GM12878 (cell line): Measurements from ENCODE around the gene DUS3L. TPM values are rescaled to one million over a fixed set of nuclear protein-coding genes. Genes with fewer than 3 reads are reported as not detected.

Experiments used
- ATAC-seq: fragments of 200-7000 bp; cut with Tn5 transposase; 3 replicates; pipeline ENCODE4 v1.9.1; 2020; ENCODE audit warnings: mild to moderate bottlenecking, moderate library complexity
- BruUV-seq: library from RNA; stranded (reverse); fragments of 400-500 nt; replicated peaks from 2 replicates; lab custom pipeline; 2021; lab: Mats Ljungman, UMichigan
- CTCF ChIA-PET: fragments of 300-600 bp; sonication (Branson Sonifier 250); formaldehyde crosslinking; extraction: SDS; loops from one replicate; lab custom pipeline; 2021; ENCODE audit warnings: inconsistent platforms; lab: Yijun Ruan, JAX
- POLR2A ChIA-PET: fragments of 350-600 bp; formaldehyde crosslinking; extraction: SDS; loops from one replicate; lab custom pipeline; 2021; ENCODE audit warnings: inconsistent platforms; lab: Charles Lee
- RAD21 ChIA-PET: fragments of 300-600 bp; sonication (Branson Sonifier 250); formaldehyde crosslinking; loops from one replicate; lab custom pipeline; 2023; ENCODE audit warnings: antibody characterized with exemption; ENCODE audit not compliant: unreplicated experiment; lab: Charles Lee
- SMC1A ChIA-PET: fragments of 300-600 bp; sonication (Branson Sonifier 250); formaldehyde crosslinking; loops from one replicate; lab custom pipeline; 2023; ENCODE audit not compliant: unreplicated experiment, uncharacterized antibody; lab: Charles Lee
- DNase-seq: peaks from one replicate; pipeline ENCODE4 v3.0.0-alpha.2; 2011; ENCODE audit warnings: low read depth, low spot score
- FAIRE-seq: peaks from 3 replicates; lab custom pipeline; 2011; peaks lifted over from hg19 to GRCh38; lab: Jason Lieb, UNC
- H2AFZ ChIP-seq: 2 replicates; pipeline ENCODE4 v1.6.0; 2011; ENCODE audit warnings: low read depth, low read length, control low read depth; ENCODE audit not compliant: control insufficient read depth
- H3K27ac ChIP-seq: 2 replicates; pipeline ENCODE4 v1.5.1; 2011; ENCODE audit warnings: control low read depth; ENCODE audit not compliant: control insufficient read depth, insufficient read depth
- H3K27me3 ChIP-seq, 2 experiments: replicated peaks in 1 of 2; 2 replicates each; pipeline versions ENCODE4 v1.6.0 to v1.6.1; 2011; ENCODE audit warnings: low read length in 1 of 2; ENCODE audit not compliant: control insufficient read depth in 2 of 2, insufficient read depth in 2 of 2
- H3K36me3 ChIP-seq, 2 experiments: 2 replicates each; pipeline ENCODE4 v1.5.1; 2011; ENCODE audit warnings: low read length in 1 of 2; ENCODE audit not compliant: control insufficient read depth in 2 of 2, insufficient read depth in 2 of 2
- H3K4me1 ChIP-seq: 2 replicates; pipeline ENCODE4 v1.6.1; 2011; ENCODE audit warnings: mild to moderate bottlenecking, low read length, moderate library complexity, mixed read lengths; ENCODE audit not compliant: control insufficient read depth, insufficient read depth
- H3K4me2 ChIP-seq: 2 replicates; pipeline ENCODE4 v1.6.0; 2011; ENCODE audit warnings: control low read depth; ENCODE audit not compliant: control insufficient read depth, insufficient read depth
- H3K4me3 ChIP-seq: fragments of 200-600 bp; sonication (generic); 2 replicates; pipeline ENCODE4 v1.5.1; 2016
- H3K79me2 ChIP-seq: 2 replicates; pipeline ENCODE4 v1.6.0; 2011; ENCODE audit warnings: low read length; ENCODE audit not compliant: control insufficient read depth, insufficient read depth
- H3K9ac ChIP-seq: 2 replicates; pipeline ENCODE4 v1.8.0; 2011; ENCODE audit warnings: low read length, control low read depth, mixed read lengths; ENCODE audit not compliant: control insufficient read depth, insufficient read depth
- H3K9me3 ChIP-seq: replicated peaks from 3 replicates; pipeline ENCODE4 v1.5.1; 2011; ENCODE audit warnings: mild to moderate bottlenecking, low read length; ENCODE audit not compliant: control insufficient read depth, insufficient read depth
- H4K20me1 ChIP-seq: 2 replicates; pipeline ENCODE4 v1.6.0; 2011; ENCODE audit not compliant: control insufficient read depth, insufficient read depth
- BMI1 ChIP-seq: fragments of 450-650 bp; IDR thresholded peaks from 2 replicates; pipeline ENCODE4 v1.6.1; 2016; ENCODE audit warnings: mild to moderate bottlenecking, moderate library complexity, borderline replicate concordance
- CREB1 ChIP-seq: IDR thresholded peaks from 2 replicates; pipeline ENCODE4 v1.6.1; 2012; ENCODE audit warnings: low read depth, mild to moderate bottlenecking, inconsistent platforms
- DPF2 ChIP-seq: fragments of 450-650 bp; IDR thresholded peaks from 2 replicates; pipeline ENCODE4 v1.6.1; 2017; ENCODE audit warnings: mild to moderate bottlenecking
- IKZF2 ChIP-seq, 2 experiments: fragments of 450-650 bp; IDR thresholded peaks; 2 replicates each; pipeline ENCODE4 v1.6.1; 2017; ENCODE audit warnings: mild to moderate bottlenecking in 2 of 2, moderate library complexity in 2 of 2
- JUNB ChIP-seq: IDR thresholded peaks from 2 replicates; pipeline ENCODE4 v1.6.1; 2016; ENCODE audit warnings: antibody characterized with exemption, mild to moderate bottlenecking
- KAT2A ChIP-seq: conservative IDR thresholded peaks from 2 replicates; pipeline ENCODE4 v1.6.1; 2011; ENCODE audit warnings: low read depth, low read length; ENCODE audit not compliant: control insufficient read depth
- NFIC ChIP-seq: IDR thresholded peaks from 2 replicates; pipeline ENCODE4 v1.6.1; 2012; ENCODE audit warnings: low read depth, mild to moderate bottlenecking, inconsistent platforms, low read length, moderate library complexity
- NFXL1 ChIP-seq: fragments of 450-650 bp; IDR thresholded peaks from 2 replicates; pipeline ENCODE4 v1.6.1; 2017; ENCODE audit warnings: antibody characterized with exemption, mild to moderate bottlenecking, borderline replicate concordance
- RUNX3 ChIP-seq: IDR thresholded peaks from 2 replicates; pipeline ENCODE4 v1.6.1; 2012; ENCODE audit warnings: low read length, inconsistent platforms
- SREBF2 ChIP-seq: IDR thresholded peaks from 2 replicates; pipeline ENCODE4 v1.6.1; 2012; ENCODE audit warnings: mild to moderate bottlenecking, low read length
- WGBS: methylation state at CpG from one replicate; pipeline ENCODE4 v1.1.6; 2016; ENCODE audit warnings: low lambda C conversion rate; ENCODE audit not compliant: insufficient replicate concordance, insufficient coverage; ENCODE audit errors: missing lambda C conversion rate; 5-methylcytosine and 5-hydroxymethylcytosine counted together
- in situ Hi-C: fragments of 300-500 bp; cut with MboI; formaldehyde crosslinking; loops from 9 replicates; pipeline ENCODE4 v1.14.3; 2018; ENCODE audit warnings: mixed read lengths
- intact Hi-C: fragments of 100-400 bp; cut with micrococcal nuclease; formaldehyde crosslinking; loops from one replicate; pipeline ENCODE4 v1.14.2; 2022; ENCODE audit not compliant: unreplicated experiment
- polyA plus RNA-seq, 11 experiments: library from polyadenylated mRNA; depleted of rRNA in 4 of 11; unstranded in 6 of 11; stranded (reverse) in 5 of 11; fragments of >200 nt; fragmentation: Nextera tagmentation in 4 of 11; fragmentation: Illumina TruSeq in 1 of 11; extraction: Ambion mirVana in 4 of 11; extraction: Trizol in 1 of 11; gene quantifications; 1 replicate in 1 of 11; 2 replicates in 10 of 11; pipeline versions ENCODE4 v1.2.1 to v1.2.3, GENCODE V29; 2011 to 2016; ENCODE audit warnings: inconsistent platforms in 2 of 11, missing spikeins in 2 of 11, low read depth in 1 of 11
- total RNA-seq, 4 experiments: library from RNA; depleted of rRNA in 3 of 4; stranded (reverse); fragments of >200 nt in 3 of 4; fragmentation: Illumina TruSeq in 1 of 4; extraction: Trizol in 1 of 4; gene quantifications; 2 replicates each; pipeline versions ENCODE4 v1.2.1 to v1.2.3, GENCODE V29; 2013 to 2021
- TF ChIP-seq, protein P1 (sequence below): fragments of 450-650 bp; IDR thresholded peaks from 2 replicates; pipeline ENCODE4 v1.6.1; 2016; ENCODE audit warnings: mild to moderate bottlenecking
- TF ChIP-seq, protein P2 (sequence below): fragments of 450-650 bp; formaldehyde crosslinking; IDR thresholded peaks from 2 replicates; pipeline ENCODE4 v1.4.0; 2022; ENCODE audit warnings: mild to moderate bottlenecking, moderate library complexity

DUS3L gene
- total and polyA plus RNA-seq, 10 of the 15 experiments (the other 5 are each of a cell fraction or from before 2014, with no cell fraction given) = 0.64 to 47.6 (median 31.1) TPM

DNA sequence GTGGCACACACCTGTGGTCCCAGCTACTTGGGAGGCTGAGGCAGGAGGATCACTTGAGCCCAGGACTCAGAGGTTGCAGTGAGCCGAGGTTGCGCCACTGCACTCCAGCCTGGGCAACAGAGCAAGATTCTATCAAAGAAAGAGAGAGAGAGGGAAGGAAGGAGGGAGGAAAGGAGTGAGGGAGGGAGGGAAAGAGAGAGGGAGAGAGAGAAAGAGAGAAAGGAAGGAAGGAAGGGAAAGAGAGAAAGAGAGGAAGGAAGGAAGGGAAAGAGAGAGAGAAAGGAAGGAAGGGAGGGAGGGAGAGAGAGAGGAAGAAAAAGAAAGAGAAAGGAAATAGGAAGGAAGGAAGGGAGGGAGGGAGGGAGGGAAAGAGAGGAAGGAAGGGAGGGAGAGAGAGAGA, 26.3 kb upstream of the DUS3L start:
- SMC1A ChIA-PET = no interaction called here
- Histone ChIP-seq H3K4me2 (no peak overlapping the region), H3K4me3 (no peak overlapping the region), H3K27me3 (no peaks in the 10 kb centered on the region), H3K9me3 (no peaks in the 10 kb centered on the region), H4K20me1 (no peaks in the 10 kb centered on the region), H3K36me3 (no peaks in the 10 kb centered on the region), H3K27ac (no peak overlapping the region), H3K79me2 (no peaks in the 10 kb centered on the region), H2AFZ (no peak overlapping the region), H3K4me1 (no peaks in the 10 kb centered on the region), H3K9ac (no peak overlapping the region)
- no peak for FAIRE-seq
- CTCF ChIA-PET = no interaction called here
- TF ChIP-seq IKZF2 (IDR thresholded peaks at IDR 0.05) (no peak), NFXL1 (no peak), BMI1 (no peak), JUNB (no peak), CREB1 (no peak)
- TF ChIP-seq, protein P1, sequence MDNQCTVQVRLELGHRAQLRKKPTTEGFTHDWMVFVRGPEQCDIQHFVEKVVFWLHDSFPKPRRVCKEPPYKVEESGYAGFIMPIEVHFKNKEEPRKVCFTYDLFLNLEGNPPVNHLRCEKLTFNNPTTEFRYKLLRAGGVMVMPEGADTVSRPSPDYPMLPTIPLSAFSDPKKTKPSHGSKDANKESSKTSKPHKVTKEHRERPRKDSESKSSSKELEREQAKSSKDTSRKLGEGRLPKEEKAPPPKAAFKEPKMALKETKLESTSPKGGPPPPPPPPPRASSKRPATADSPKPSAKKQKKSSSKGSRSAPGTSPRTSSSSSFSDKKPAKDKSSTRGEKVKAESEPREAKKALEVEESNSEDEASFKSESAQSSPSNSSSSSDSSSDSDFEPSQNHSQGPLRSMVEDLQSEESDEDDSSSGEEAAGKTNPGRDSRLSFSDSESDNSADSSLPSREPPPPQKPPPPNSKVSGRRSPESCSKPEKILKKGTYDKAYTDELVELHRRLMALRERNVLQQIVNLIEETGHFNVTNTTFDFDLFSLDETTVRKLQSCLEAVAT = no peak
- no peak for ATAC-seq
- POLR2A ChIA-PET = no interaction called here
- intact Hi-C loops (no loop called here), in situ Hi-C loops (no loop called here)
- no TSS peak for BruUV-seq
- 59% methylated on average over 2 of the region's 2 CpGs for WGBS
- no peak for DNase-seq
- RAD21 ChIA-PET = no interaction called here

DNA sequence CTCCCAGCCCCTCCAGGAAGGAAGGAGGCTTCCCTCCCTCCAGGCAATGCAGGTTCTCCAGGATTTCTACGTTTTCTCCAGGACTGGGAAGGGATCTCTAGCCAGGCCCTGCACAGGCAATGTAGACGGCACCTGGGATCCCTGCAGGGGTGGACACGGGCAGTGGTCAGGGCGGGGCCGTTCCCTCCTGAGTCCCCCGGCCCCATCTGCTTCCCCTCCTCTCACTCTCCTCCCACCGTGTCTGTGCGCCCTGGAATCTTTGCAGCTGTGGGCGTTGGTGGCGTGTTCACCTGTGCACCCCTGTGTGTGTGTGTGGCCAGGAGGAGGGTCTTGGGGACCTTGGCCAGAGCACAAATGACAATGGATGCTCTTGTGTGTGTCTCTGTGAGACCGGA, 23.9 kb upstream of the DUS3L start:
- Histone ChIP-seq H3K27me3 (no peaks in the 10 kb centered on the region), H3K4me2 (no peak overlapping the region), H3K9ac (no peak overlapping the region), H3K4me3 (no peak overlapping the region), H3K9me3 (no peaks in the 10 kb centered on the region), H2AFZ (no peak overlapping the region), H3K4me1 (no peaks in the 10 kb centered on the region), H3K36me3 (no peaks in the 10 kb centered on the region), H3K27ac (no peak overlapping the region), H4K20me1 (no peaks in the 10 kb centered on the region), H3K79me2 (no peaks in the 10 kb centered on the region)
- WGBS = 35% methylated on average over 11 of the region's 11 CpGs
- in situ Hi-C loops = no loop called here
- DNase-seq (no peak), ATAC-seq (no peak), FAIRE-seq (no peak)
- SMC1A ChIA-PET = no interaction called here
- CTCF ChIA-PET = no interaction called here
- POLR2A ChIA-PET = no interaction called here
- RAD21 ChIA-PET = no interaction called here
- BruUV-seq = no TSS peak
- intact Hi-C loops = no loop called here
- TF ChIP-seq NFIC (no peak), KAT2A (no peak), DPF2 (no peak), SREBF2 (no peak), RUNX3 (no peak)
- TF ChIP-seq, protein P2, sequence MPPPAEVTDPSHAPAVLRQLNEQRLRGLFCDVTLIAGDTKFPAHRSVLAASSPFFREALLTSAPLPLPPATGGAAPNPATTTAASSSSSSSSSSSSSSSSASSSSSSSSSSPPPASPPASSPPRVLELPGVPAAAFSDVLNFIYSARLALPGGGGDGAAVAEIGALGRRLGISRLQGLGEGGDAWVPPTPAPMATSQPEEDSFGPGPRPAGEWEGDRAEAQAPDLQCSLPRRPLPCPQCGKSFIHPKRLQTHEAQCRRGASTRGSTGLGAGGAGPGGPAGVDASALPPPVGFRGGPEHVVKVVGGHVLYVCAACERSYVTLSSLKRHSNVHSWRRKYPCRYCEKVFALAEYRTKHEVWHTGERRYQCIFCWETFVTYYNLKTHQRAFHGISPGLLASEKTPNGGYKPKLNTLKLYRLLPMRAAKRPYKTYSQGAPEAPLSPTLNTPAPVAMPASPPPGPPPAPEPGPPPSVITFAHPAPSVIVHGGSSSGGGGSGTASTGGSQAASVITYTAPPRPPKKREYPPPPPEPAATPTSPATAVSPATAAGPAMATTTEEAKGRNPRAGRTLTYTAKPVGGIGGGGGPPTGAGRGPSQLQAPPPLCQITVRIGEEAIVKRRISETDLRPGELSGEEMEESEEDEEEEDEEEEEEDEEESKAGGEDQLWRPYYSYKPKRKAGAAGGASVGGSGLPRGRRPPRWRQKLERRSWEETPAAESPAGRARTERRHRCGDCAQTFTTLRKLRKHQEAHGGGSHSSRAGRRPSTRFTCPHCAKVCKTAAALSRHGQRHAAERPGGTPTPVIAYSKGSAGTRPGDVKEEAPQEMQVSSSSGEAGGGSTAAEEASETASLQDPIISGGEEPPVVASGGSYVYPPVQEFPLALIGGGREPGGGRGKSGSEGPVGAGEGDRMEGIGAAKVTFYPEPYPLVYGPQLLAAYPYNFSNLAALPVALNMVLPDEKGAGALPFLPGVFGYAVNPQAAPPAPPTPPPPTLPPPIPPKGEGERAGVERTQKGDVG (CRISPR knock-in tag) = no peak
